ENCODE data around the gene EPN2. TPM values are rescaled to one million over a fixed set of nuclear protein-coding genes. Genes with fewer than 3 reads are reported as not detected.
A peak's percentile ranks its signal among the peaks of the same experiment; 100 is the strongest.

Gene EPN2
- total RNA-seq, 1 experiment from 2014 or later = 73.1 TPM

DNA sequence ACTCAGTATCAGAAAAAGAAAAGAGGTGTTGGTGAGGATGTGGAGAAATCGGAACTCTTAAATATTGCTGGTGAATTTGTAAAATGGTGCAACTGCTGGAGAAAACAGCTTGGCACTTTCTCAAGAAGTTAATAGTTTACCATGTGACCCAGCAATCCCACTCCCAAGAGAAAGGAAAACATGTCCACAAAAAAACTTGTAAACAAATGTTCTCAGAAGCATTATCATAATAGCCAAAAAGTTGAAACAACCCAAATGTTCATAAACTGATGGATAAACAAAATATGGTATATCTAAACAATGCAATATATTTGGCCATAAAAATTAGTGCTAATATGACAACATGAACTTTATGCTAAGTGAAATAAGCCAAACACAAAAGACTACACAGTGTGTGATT is 138.6 kb downstream of the EPN2 start:
- H3K36me3 ChIP-seq (ENCODE audit: control insufficient read depth in 1 of 2, insufficient read depth in 2 of 2, low read length in 2 of 2) = peaks cover 10 to 11% of the 10 kb centered on the region in 2 experiments; a peak in 3 of 4 replicates
- no peaks in the 10 kb centered on the region for H3K9me2 ChIP-seq (ENCODE audit: insufficient read depth)
- no peaks in the 10 kb centered on the region for H3K27me3 ChIP-seq (ENCODE audit: insufficient read depth, low read length)
- H3K4me2 ChIP-seq (ENCODE audit: low read length) = no peak overlapping the region
- ATAC-seq (no peak), DNase-seq (ENCODE audit: low read depth, low spot score) (no peak)
- CTCF ChIA-PET = no interaction called here
- POLR2A ChIA-PET = no interaction called here
- H3K27ac ChIP-seq (ENCODE audit: low read depth, low read length) = no peak overlapping the region
- intact Hi-C loops (cut with micrococcal nuclease) = loop anchor here (5.0 kb wide), 1 partner anchor 377 kb away; no protein-coding TSS in a partner anchor
- H3K4me3 ChIP-seq (replicated peaks in 1 of 2; ENCODE audit: low read depth in 1 of 2, low read length in 2 of 2) = no peak overlapping the region
- no TSS peak for BruUV-seq (replicated peaks)
- peaks cover 7% of the 10 kb centered on the region for H3K79me2 ChIP-seq (ENCODE audit: insufficient read depth, low read length)
- TF ChIP-seq JUND (IDR thresholded peaks at IDR 0.05) (no peak), SRF (IDR thresholded peaks at IDR 0.05; ENCODE audit: low read depth) (no peak), SIN3A (IDR thresholded peaks at IDR 0.05; ENCODE audit: low read depth) (no peak)
- TF ChIP-seq, protein P1, sequence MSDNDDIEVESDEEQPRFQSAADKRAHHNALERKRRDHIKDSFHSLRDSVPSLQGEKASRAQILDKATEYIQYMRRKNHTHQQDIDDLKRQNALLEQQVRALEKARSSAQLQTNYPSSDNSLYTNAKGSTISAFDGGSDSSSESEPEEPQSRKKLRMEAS (IDR thresholded peaks at IDR 0.05) = no peak
- no peak overlapping the region for H2AFZ ChIP-seq (ENCODE audit: low read depth, low read length, poor library complexity, severe bottlenecking)
- no peak overlapping the region for H3K9ac ChIP-seq (ENCODE audit: low read length)
- H3K9me3 ChIP-seq (ENCODE audit: control insufficient read depth in 1 of 2, insufficient read depth in 1 of 2, low read depth in 1 of 2, low read length in 2 of 2) = no peaks in the 10 kb centered on the region
- no peaks in the 10 kb centered on the region for H4K20me1 ChIP-seq (ENCODE audit: insufficient read depth)
- RAD21 ChIA-PET (ENCODE audit: low non-redundant PET in 1 of 2, low total read pairs in 2 of 2, uncharacterized antibody in 2 of 2, unreplicated experiment in 2 of 2) = no interaction called here
- H3K4me1 ChIP-seq (ENCODE audit: control insufficient read depth in 1 of 2, insufficient read depth in 2 of 2, low read length in 2 of 2) = peaks cover 9 to 18% of the 10 kb centered on the region in 2 experiments; a peak in 3 of 4 replicates

DNA sequence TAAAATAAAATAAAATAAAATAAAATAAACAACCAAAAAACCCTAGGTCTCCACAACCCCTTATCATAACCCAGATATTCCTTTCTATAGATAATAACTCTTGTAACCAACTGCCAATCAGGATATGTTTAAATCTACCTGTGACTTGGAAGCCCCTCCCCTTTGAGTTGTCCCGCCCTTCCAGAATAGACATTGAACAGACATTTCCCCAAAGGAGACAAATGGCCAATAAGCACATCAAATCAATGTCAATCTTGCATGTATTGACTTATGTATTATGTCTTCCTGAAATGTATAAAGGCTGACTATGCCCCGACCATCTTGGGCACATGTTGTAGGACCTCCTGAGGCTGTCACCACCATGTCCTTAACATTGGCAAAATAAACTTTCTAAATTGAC is 139.6 kb downstream of the EPN2 start:
- ATAC-seq (no peak), DNase-seq (ENCODE audit: low read depth, low spot score) (peak; percentile 33)
- peaks cover 14 to 17% of the 10 kb centered on the region in 2 experiments; a peak in 3 of 4 replicates for H3K36me3 ChIP-seq (ENCODE audit: control insufficient read depth in 1 of 2, insufficient read depth in 2 of 2, low read length in 2 of 2)
- peak overlapping the region; percentile 74 for H3K9ac ChIP-seq (ENCODE audit: low read length)
- peaks cover 9 to 18% of the 10 kb centered on the region in 2 experiments; a peak in 3 of 4 replicates for H3K4me1 ChIP-seq (ENCODE audit: control insufficient read depth in 1 of 2, insufficient read depth in 2 of 2, low read length in 2 of 2)
- H2AFZ ChIP-seq (ENCODE audit: low read depth, low read length, poor library complexity, severe bottlenecking) = no peak overlapping the region
- H3K4me2 ChIP-seq (ENCODE audit: low read length) = peak overlapping the region; percentile 82
- no peak for TF ChIP-seq POLR2AphosphoS5 (IDR thresholded peaks at IDR 0.05; ENCODE audit: low read depth, low read length)
- TF ChIP-seq, protein P2, sequence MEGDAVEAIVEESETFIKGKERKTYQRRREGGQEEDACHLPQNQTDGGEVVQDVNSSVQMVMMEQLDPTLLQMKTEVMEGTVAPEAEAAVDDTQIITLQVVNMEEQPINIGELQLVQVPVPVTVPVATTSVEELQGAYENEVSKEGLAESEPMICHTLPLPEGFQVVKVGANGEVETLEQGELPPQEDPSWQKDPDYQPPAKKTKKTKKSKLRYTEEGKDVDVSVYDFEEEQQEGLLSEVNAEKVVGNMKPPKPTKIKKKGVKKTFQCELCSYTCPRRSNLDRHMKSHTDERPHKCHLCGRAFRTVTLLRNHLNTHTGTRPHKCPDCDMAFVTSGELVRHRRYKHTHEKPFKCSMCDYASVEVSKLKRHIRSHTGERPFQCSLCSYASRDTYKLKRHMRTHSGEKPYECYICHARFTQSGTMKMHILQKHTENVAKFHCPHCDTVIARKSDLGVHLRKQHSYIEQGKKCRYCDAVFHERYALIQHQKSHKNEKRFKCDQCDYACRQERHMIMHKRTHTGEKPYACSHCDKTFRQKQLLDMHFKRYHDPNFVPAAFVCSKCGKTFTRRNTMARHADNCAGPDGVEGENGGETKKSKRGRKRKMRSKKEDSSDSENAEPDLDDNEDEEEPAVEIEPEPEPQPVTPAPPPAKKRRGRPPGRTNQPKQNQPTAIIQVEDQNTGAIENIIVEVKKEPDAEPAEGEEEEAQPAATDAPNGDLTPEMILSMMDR (IDR thresholded peaks at IDR 0.05 in 2 of 3, conservative IDR thresholded peaks at IDR 0.05 in 1 of 3; ENCODE audit: borderline replicate concordance in 1 of 3, insufficient read depth in 1 of 3, low read depth in 2 of 3, low read length in 2 of 3) = no peak
- peak; percentile 27; the same call in 1 of the 2 replicates for TF ChIP-seq SP1 (IDR thresholded peaks at IDR 0.05; ENCODE audit: low read depth)
- TF ChIP-seq, protein P1 (IDR thresholded peaks at IDR 0.05) = peak; percentile 30; the same call in 1 of the 2 replicates
- no peak for TF ChIP-seq EZH2 (IDR thresholded peaks at IDR 0.05)
- no peak for TF ChIP-seq CEBPB (IDR thresholded peaks at IDR 0.05; ENCODE audit: low read depth)
- POLR2A ChIA-PET = interaction anchor here (1.4 to 2.2 kb wide), 4 partner anchors 11 to 32 kb away, joined by 5 to 13 read pairs (median 10); partner anchors contain the start of gene B9D1
- intact Hi-C loops (cut with micrococcal nuclease) = loop anchor here (1.0 to 5.0 kb wide), 2 partner anchors 70 to 375 kb away; no protein-coding TSS in a partner anchor
- no peaks in the 10 kb centered on the region for H3K9me3 ChIP-seq (ENCODE audit: control insufficient read depth in 1 of 2, insufficient read depth in 1 of 2, low read depth in 1 of 2, low read length in 2 of 2)
- CTCF ChIA-PET = interaction anchor here (1.7 to 2.3 kb wide), 3 partner anchors 15 to 390 kb away, joined by 10 to 41 read pairs (median 15); partner anchors contain the start of gene B9D1
- RAD21 ChIA-PET (ENCODE audit: low non-redundant PET in 1 of 2, low total read pairs in 2 of 2, uncharacterized antibody in 2 of 2, unreplicated experiment in 2 of 2) = interaction anchor here (1.7 kb wide), 2 partner anchors 14 to 70 kb away, joined by 7 to 12 read pairs; partner anchors contain the start of gene B9D1 (in 1 of the 2)
- no peaks in the 10 kb centered on the region for H3K9me2 ChIP-seq (ENCODE audit: insufficient read depth)
- BruUV-seq (replicated peaks) = no TSS peak
- H4K20me1 ChIP-seq (ENCODE audit: insufficient read depth) = no peaks in the 10 kb centered on the region
- H3K27me3 ChIP-seq (ENCODE audit: insufficient read depth, low read length) = no peaks in the 10 kb centered on the region
- H3K4me3 ChIP-seq (replicated peaks in 1 of 2; ENCODE audit: low read depth in 1 of 2, low read length in 2 of 2) = peak overlapping the region; percentile 67 to 94
- peaks cover 7% of the 10 kb centered on the region for H3K79me2 ChIP-seq (ENCODE audit: insufficient read depth, low read length)
- H3K27ac ChIP-seq (ENCODE audit: low read depth, low read length) = peak overlapping the region; percentile 84
